ENCODE data around the gene FCHSD1.

- no peak for TF ChIP-seq CTCF (IDR thresholded peaks at IDR 0.05)
- TF ChIP-seq POLR2A (IDR thresholded peaks at IDR 0.05) = no peak
Measured at GRCh38 chr5:141641634-141642267, 9.5 kb downstream of the FCHSD1 start.

Data from thyroid gland (tissue), 4 donors.